ENCODE measurements around the gene CDK15. TPM values are rescaled to one million over a fixed set of nuclear protein-coding genes. Genes with fewer than 3 reads are reported as not detected.
A peak's percentile ranks its signal among the peaks of the same experiment; 100 is the strongest.

The CDK15 gene
- total RNA-seq, 3 donors from 2014 or later = 0.33 to 4.6 (median 2.2) TPM

- H3K36me3 ChIP-seq = no peaks in the 10 kb centered on the region
- no peaks in the 10 kb centered on the region for H3K9me3 ChIP-seq
- no peak for DNase-seq (ENCODE audit: low spot score in 2 of 2)
- H3K4me3 ChIP-seq = no peak overlapping the region
- intact Hi-C loops (cut with DNase I; ENCODE audit: low total_unique reads) = no loop called here
- H3K27me3 ChIP-seq = no peaks in the 10 kb centered on the region
- TF ChIP-seq, protein P1, sequence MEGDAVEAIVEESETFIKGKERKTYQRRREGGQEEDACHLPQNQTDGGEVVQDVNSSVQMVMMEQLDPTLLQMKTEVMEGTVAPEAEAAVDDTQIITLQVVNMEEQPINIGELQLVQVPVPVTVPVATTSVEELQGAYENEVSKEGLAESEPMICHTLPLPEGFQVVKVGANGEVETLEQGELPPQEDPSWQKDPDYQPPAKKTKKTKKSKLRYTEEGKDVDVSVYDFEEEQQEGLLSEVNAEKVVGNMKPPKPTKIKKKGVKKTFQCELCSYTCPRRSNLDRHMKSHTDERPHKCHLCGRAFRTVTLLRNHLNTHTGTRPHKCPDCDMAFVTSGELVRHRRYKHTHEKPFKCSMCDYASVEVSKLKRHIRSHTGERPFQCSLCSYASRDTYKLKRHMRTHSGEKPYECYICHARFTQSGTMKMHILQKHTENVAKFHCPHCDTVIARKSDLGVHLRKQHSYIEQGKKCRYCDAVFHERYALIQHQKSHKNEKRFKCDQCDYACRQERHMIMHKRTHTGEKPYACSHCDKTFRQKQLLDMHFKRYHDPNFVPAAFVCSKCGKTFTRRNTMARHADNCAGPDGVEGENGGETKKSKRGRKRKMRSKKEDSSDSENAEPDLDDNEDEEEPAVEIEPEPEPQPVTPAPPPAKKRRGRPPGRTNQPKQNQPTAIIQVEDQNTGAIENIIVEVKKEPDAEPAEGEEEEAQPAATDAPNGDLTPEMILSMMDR (IDR thresholded peaks at IDR 0.05) = no peak
- TF ChIP-seq POLR2AphosphoS5 (IDR thresholded peaks at IDR 0.05) (no peak), POLR2A (IDR thresholded peaks at IDR 0.05) (no peak)
- H3K4me1 ChIP-seq = no peaks in the 10 kb centered on the region
- H3K27ac ChIP-seq = no peak overlapping the region
Observed at GRCh38 chr2:201794294-201794693, 12.0 kb upstream of the CDK15 start.

GRCh38 chr2:201795607-201796477 is 10.5 kb upstream of the CDK15 start:
- Histone ChIP-seq H3K4me1 (no peaks in the 10 kb centered on the region), H3K36me3 (no peaks in the 10 kb centered on the region), H3K9me3 (no peaks in the 10 kb centered on the region), H3K4me3 (no peak overlapping the region), H3K27me3 (no peaks in the 10 kb centered on the region), H3K27ac (no peak overlapping the region)
- TF ChIP-seq, protein P1 (IDR thresholded peaks at IDR 0.05) = peak in 2 of 3 donors; percentile 46 to 61
- no peak for TF ChIP-seq POLR2A (IDR thresholded peaks at IDR 0.05)
- DNase-seq (ENCODE audit: low spot score in 2 of 2) = no peak
- intact Hi-C loops (cut with DNase I; ENCODE audit: low total_unique reads) = no loop called here

- intact Hi-C loops (cut with DNase I; ENCODE audit: low total_unique reads) = no loop called here
Observed at GRCh38 chr2:201796478-201796865, 9.9 kb upstream of the CDK15 start.

GRCh38 chr2:201797175-201797840 is 9.0 kb upstream of the CDK15 start:
- Histone ChIP-seq H3K4me1 (no peaks in the 10 kb centered on the region), H3K36me3 (no peaks in the 10 kb centered on the region), H3K27me3 (no peaks in the 10 kb centered on the region), H3K9me3 (no peaks in the 10 kb centered on the region), H3K27ac (no peak overlapping the region), H3K4me3 (no peak overlapping the region)
- intact Hi-C loops (cut with DNase I; ENCODE audit: low total_unique reads) = no loop called here
- DNase-seq (ENCODE audit: low spot score in 2 of 2) = no peak
- TF ChIP-seq POLR2AphosphoS5 (IDR thresholded peaks at IDR 0.05) (no peak), POLR2A (IDR thresholded peaks at IDR 0.05) (no peak)
- TF ChIP-seq, protein P1 (IDR thresholded peaks at IDR 0.05) = no peak

More at GRCh38 chr2:201796478-201796865, 9.9 kb upstream of the CDK15 start:
- Histone ChIP-seq H3K4me1 (no peaks in the 10 kb centered on the region), H3K27ac (no peak overlapping the region), H3K4me3 (no peak overlapping the region), H3K9me3 (no peaks in the 10 kb centered on the region), H3K27me3 (no peaks in the 10 kb centered on the region), H3K36me3 (no peaks in the 10 kb centered on the region)
- no peak for DNase-seq (ENCODE audit: low spot score in 2 of 2)
- no peak for TF ChIP-seq POLR2A (IDR thresholded peaks at IDR 0.05)
- TF ChIP-seq POLR2AphosphoS5 (IDR thresholded peaks at IDR 0.05) = no peak
- TF ChIP-seq, protein P1 (IDR thresholded peaks at IDR 0.05) = no peak
